ENCODE measurements around the gene TBC1D4.

DNA sequence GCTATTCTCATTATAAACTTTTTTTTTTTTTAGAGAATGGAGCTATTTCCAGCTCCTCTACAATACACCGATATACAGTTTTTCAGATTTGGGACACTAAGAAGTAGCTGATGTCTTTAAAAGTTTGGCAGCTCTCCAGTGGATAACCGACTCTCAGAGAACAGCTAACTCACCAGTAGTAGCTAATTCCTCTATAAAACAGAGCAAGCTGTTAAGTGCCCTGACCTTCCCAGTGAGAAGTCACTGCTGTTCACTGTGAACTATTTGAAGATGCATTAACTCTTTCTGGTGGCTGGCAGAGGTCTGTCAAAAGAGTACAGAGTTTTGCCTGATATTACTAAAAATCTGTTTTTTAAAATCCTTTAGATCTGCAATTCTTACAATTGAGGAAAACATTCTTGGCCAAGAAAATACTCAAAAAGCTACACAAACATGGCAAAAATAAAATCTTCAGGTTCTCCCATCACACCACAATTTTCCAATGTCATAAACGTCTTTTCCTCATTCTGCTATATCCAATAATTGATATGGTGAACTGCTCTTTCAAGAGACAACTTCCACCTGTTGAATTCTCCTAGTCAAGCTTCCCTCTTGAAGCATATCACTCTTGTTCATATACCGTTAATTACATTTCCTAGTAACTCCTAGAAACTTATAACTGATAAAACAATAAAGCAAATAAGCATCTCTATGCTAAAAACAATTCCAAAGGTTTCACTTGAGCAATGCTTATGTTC is 44.2 kb downstream of the TBC1D4 start:
- TF ChIP-seq, protein P1, sequence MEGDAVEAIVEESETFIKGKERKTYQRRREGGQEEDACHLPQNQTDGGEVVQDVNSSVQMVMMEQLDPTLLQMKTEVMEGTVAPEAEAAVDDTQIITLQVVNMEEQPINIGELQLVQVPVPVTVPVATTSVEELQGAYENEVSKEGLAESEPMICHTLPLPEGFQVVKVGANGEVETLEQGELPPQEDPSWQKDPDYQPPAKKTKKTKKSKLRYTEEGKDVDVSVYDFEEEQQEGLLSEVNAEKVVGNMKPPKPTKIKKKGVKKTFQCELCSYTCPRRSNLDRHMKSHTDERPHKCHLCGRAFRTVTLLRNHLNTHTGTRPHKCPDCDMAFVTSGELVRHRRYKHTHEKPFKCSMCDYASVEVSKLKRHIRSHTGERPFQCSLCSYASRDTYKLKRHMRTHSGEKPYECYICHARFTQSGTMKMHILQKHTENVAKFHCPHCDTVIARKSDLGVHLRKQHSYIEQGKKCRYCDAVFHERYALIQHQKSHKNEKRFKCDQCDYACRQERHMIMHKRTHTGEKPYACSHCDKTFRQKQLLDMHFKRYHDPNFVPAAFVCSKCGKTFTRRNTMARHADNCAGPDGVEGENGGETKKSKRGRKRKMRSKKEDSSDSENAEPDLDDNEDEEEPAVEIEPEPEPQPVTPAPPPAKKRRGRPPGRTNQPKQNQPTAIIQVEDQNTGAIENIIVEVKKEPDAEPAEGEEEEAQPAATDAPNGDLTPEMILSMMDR (IDR thresholded peaks at IDR 0.05; ENCODE audit: insufficient read depth, low read depth, low read length): no peak
- TF ChIP-seq EZH2 (IDR thresholded peaks at IDR 0.05; ENCODE audit: insufficient read depth, low read length): no peak

Measured in astrocyte (in vitro differentiated cells and primary cell).